ENCODE measurements around the gene ELMO3. TPM values are rescaled to one million over a fixed set of nuclear protein-coding genes. Genes with fewer than 3 reads are reported as not detected.
A peak's percentile ranks its signal among the peaks of the same experiment; 100 is the strongest.

The ELMO3 gene
- total and polyA plus RNA-seq, 9 donors: 1.1 to 14.8 (median 2.7) TPM; not detected in 1

DNA sequence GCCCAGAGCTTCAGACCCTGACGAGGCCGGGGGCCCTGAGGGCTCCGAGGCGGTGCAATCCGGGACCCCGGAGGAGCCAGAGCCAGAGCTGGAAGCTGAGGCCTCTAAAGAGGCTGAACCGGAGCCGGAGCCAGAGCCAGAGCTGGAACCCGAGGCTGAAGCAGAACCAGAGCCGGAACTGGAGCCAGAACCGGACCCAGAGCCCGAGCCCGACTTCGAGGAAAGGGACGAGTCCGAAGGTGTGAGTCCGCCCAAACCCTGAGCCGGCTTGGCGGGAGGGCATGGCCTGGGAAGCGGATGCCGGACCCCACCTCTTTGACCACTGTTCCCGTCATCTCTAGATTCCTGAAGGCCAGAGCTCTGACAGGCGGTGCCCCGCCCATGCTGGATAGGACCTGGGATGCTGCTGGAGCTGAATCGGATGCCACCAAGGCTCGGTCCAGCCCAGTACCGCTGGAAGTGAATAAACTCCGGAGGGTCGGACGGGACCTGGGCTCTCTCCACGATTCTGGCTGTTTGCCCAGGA, 24.2 kb upstream of the ELMO3 start:
- 61 to 67% (median 63%) methylated on average over 31 of the region's 31 CpGs for WGBS, 3 donors
- DNase-seq: peak; percentile 32 to 56 (median 50)
- H3K9me3 ChIP-seq: no peaks in the 10 kb centered on the region
- peaks cover 6% of the 10 kb centered on the region for H3K4me1 ChIP-seq (ENCODE audit: insufficient read depth)
- TF ChIP-seq, protein P1, sequence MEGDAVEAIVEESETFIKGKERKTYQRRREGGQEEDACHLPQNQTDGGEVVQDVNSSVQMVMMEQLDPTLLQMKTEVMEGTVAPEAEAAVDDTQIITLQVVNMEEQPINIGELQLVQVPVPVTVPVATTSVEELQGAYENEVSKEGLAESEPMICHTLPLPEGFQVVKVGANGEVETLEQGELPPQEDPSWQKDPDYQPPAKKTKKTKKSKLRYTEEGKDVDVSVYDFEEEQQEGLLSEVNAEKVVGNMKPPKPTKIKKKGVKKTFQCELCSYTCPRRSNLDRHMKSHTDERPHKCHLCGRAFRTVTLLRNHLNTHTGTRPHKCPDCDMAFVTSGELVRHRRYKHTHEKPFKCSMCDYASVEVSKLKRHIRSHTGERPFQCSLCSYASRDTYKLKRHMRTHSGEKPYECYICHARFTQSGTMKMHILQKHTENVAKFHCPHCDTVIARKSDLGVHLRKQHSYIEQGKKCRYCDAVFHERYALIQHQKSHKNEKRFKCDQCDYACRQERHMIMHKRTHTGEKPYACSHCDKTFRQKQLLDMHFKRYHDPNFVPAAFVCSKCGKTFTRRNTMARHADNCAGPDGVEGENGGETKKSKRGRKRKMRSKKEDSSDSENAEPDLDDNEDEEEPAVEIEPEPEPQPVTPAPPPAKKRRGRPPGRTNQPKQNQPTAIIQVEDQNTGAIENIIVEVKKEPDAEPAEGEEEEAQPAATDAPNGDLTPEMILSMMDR (IDR thresholded peaks at IDR 0.05): no peak
- TF ChIP-seq POLR2A (IDR thresholded peaks at IDR 0.05) (no peak), EP300 (IDR thresholded peaks at IDR 0.05) (no peak)
- peak overlapping the region; percentile 53 to 70 for H3K27ac ChIP-seq
- H3K27me3 ChIP-seq: no peaks in the 10 kb centered on the region
- no peak overlapping the region for H3K4me3 ChIP-seq
- intact Hi-C loops (cut with DNase I): no loop called here
- H3K36me3 ChIP-seq: no peaks in the 10 kb centered on the region

DNA sequence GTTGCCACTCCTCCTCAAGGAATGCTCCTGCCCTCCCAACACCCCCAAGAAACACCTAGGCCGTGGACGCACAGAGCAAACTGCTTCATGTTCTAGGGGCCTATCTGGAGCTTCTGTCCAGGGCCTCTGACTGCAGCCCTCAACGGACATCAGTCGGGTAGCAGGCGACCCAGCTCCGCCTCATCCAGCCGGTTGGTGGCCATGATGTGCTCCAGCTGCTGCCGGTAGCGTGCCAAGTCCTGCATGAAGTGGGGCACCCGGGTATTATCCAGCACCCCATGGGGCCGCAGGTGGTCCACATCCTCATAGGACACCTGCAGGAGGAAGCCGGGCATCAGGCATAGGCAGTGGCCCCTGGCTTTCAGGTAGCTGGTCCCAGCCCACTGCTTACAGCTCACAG, 22.3 kb upstream of the ELMO3 start:
- Histone ChIP-seq H3K4me1 (ENCODE audit: insufficient read depth) (peaks cover 4% of the 10 kb centered on the region), H3K36me3 (no peaks in the 10 kb centered on the region), H3K27ac (no peak overlapping the region), H3K4me3 (no peak overlapping the region), H3K9me3 (no peaks in the 10 kb centered on the region), H3K27me3 (no peaks in the 10 kb centered on the region)
- peak in 3 of 5 donors; percentile 36 to 50 (median 40) for DNase-seq
- intact Hi-C loops (cut with DNase I): no loop called here
- TF ChIP-seq, protein P1 (IDR thresholded peaks at IDR 0.05): no peak
- no peak for TF ChIP-seq POLR2A (IDR thresholded peaks at IDR 0.05)
- no peak for TF ChIP-seq EP300 (IDR thresholded peaks at IDR 0.05)
- WGBS, 3 donors: 79 to 90% (median 79%) methylated on average over 7 to 12 of the region's 12 CpGs

DNA sequence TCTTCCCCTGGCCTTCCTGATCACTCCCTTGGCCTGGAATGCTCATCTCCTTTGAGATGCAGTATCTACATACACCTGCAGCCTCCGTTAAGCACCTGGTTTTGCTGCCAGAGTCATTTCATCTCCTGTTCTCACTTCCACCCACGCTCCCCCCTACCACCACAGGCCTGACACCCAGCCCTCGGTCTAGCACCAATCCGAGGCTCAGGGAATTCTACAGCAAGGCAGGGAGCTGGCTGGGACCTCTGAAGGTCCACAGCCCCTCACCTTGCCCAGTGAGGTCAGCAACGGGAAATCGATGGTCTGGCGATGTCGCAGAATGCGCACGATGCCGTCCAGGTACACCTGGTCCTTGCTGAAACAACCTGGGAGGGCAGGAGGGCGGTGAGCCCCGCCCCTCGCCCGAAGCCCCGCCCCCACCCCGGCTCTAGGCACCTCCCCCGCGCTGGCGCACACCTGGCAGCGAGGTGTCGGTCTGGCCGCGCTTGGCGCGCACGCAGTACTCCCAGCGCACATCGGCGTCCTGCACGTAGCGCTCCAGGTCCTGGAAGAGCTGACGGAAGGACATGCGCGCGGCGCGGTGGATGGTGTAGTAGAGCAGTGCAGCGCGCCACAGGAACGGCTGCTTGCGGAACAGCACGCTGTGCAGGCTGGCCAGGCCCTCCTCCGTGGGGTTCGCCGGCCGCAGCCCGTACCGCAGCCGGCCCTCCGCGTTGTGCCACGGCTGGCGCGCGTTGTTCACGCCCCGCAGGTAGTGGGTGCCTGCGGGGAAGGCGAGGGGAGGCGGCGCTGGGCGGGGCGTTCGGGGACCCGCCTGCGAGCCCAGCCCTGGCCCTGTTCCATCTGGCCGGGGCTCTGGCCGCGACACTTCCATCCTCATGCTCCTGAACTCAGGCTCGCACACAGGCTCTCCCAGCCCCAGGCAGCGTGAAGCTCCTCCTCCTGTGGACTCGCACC, 20.9 kb upstream of the ELMO3 start:
- H3K9me3 ChIP-seq: no peaks in the 10 kb centered on the region
- 5 to 10% (median 10%) methylated on average over 36 to 73 of the region's 73 CpGs for WGBS, 3 donors
- intact Hi-C loops (cut with DNase I): no loop called here
- H3K27ac ChIP-seq: peak overlapping the region in 1 of 2 donors; percentile 29
- H3K4me1 ChIP-seq (ENCODE audit: insufficient read depth): peaks cover 4% of the 10 kb centered on the region
- H3K27me3 ChIP-seq: no peaks in the 10 kb centered on the region
- no peaks in the 10 kb centered on the region for H3K36me3 ChIP-seq
- peak overlapping the region; percentile 32 for H3K4me3 ChIP-seq
- DNase-seq: peak in 4 of 5 donors; percentile 60 to 74 (median 68)
- no peak for TF ChIP-seq EP300 (IDR thresholded peaks at IDR 0.05)
- TF ChIP-seq, protein P1 (IDR thresholded peaks at IDR 0.05): peak in 1 of 3 donors; percentile 31

DNA sequence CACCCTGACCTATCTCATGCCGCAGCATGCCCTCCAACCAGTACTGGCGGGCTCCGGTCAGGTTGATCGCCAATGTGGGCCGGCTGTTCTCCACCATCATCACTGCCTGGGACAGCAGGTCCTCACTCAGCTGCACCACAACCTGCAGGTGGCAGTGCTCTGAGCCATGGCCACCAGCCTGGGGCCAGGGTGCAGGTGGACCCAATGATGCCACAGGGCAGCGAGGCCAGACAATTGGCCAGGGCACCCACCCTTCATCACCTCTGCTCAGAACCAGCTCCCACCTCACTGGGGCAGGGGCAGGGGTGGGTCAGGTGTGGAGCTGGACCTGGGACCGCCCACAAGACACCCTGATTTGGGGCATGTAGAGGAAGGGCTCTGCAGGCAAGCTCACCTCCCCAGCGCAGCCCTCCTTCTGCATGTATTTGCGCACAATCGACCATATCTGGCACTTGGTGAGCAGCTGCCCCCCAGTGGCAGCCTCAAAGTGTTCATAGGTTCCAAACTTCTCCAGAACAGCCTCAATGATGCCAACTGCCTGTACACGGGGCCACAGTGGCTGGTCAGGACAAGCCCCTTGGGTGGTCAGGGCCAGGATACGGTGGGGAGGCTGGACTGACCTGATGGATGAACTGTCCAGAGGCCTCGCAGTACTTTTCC, 19.4 kb upstream of the ELMO3 start:
- Histone ChIP-seq H3K4me1 (ENCODE audit: insufficient read depth) (peaks cover 2% of the 10 kb centered on the region), H3K27me3 (no peaks in the 10 kb centered on the region), H3K36me3 (no peaks in the 10 kb centered on the region), H3K27ac (no peak overlapping the region), H3K9me3 (no peaks in the 10 kb centered on the region), H3K4me3 (no peak overlapping the region)
- intact Hi-C loops (cut with DNase I): loop anchor here in 1 of 4 donors (10.0 kb wide), 1 partner anchor 205 kb away; no protein-coding TSS in a partner anchor
- TF ChIP-seq POLR2A (IDR thresholded peaks at IDR 0.05): no peak
- no peak for TF ChIP-seq EP300 (IDR thresholded peaks at IDR 0.05)
- TF ChIP-seq, protein P1 (IDR thresholded peaks at IDR 0.05): no peak
- peak in 2 of 5 donors; percentile 39 to 44 for DNase-seq
- WGBS, 3 donors: 88 to 96% (median 88%) methylated on average over 13 of the region's 13 CpGs

Data from ovary (tissue), 9 donors.